Loucy (cell line): ENCODE results near the gene HEG1.
A peak's percentile ranks its signal among the peaks of the same experiment; 100 is the strongest.

Experiments used
- H2AFZ ChIP-seq: fragments of 200-600 bp; sonication (generic); 2 replicates; pipeline ENCODE4 v1.6.0; 2016; ENCODE audit warnings: antibody characterized with exemption, mild to moderate bottlenecking, low read length, moderate library complexity
- H3F3A ChIP-seq: fragments of 200-600 bp; 2 replicates; pipeline ENCODE4 v1.6.0; 2016; ENCODE audit warnings: antibody characterized with exemption, low read depth, mild to moderate bottlenecking
- H3K27me3 ChIP-seq: fragments of 200-600 bp; sonication (generic); 2 replicates; pipeline ENCODE4 v1.6.1; 2014; ENCODE audit warnings: low read length, mild to moderate bottlenecking; ENCODE audit not compliant: insufficient read depth, poor library complexity, severe bottlenecking
- H3K36me3 ChIP-seq: fragments of 200-600 bp; sonication (generic); 2 replicates; pipeline ENCODE4 v1.6.1; 2016; ENCODE audit warnings: low read length; ENCODE audit not compliant: insufficient read depth
- H3K4me1 ChIP-seq: fragments of 200-600 bp; sonication (generic); 2 replicates; pipeline ENCODE4 v1.5.1; 2014; ENCODE audit warnings: low read length, mild to moderate bottlenecking; ENCODE audit not compliant: insufficient read depth, poor library complexity, severe bottlenecking
- H3K4me2 ChIP-seq: fragments of 200-600 bp; sonication (generic); 2 replicates; pipeline ENCODE4 v1.6.0; 2014; ENCODE audit warnings: antibody characterized with exemption, low read length, low read depth, mild to moderate bottlenecking; ENCODE audit not compliant: poor library complexity, severe bottlenecking
- H3K4me3 ChIP-seq: fragments of 200-600 bp; sonication (generic); 2 replicates; pipeline ENCODE4 v1.5.1; 2014; ENCODE audit warnings: low read length, mild to moderate bottlenecking, mixed read lengths; ENCODE audit not compliant: poor library complexity, severe bottlenecking
- H3K79me2 ChIP-seq: fragments of 200-600 bp; sonication (generic); 2 replicates; pipeline ENCODE4 v1.6.1; 2014; ENCODE audit warnings: low read length; ENCODE audit not compliant: insufficient read depth
- H3K9ac ChIP-seq: fragments of 200-600 bp; sonication (generic); 2 replicates; pipeline ENCODE4 v1.6.0; 2014; ENCODE audit warnings: mild to moderate bottlenecking, low read depth, low read length, moderate library complexity; ENCODE audit not compliant: poor library complexity, severe bottlenecking
- H3K9me2 ChIP-seq: fragments of 200-600 bp; sonication (generic); replicated peaks from 2 replicates; pipeline ENCODE4 v1.6.1; 2016; ENCODE audit warnings: low read depth, low read length, mixed read lengths
- H3K9me3 ChIP-seq: fragments of 200-600 bp; sonication (generic); 2 replicates; pipeline ENCODE4 v1.6.1; 2014; ENCODE audit warnings: mild to moderate bottlenecking, antibody characterized with exemption, low read length, low read depth; ENCODE audit not compliant: insufficient read depth
- H4K20me1 ChIP-seq: fragments of 200-600 bp; sonication (generic); 2 replicates; pipeline ENCODE4 v1.6.0; 2014; ENCODE audit warnings: antibody characterized with exemption, low read length, mild to moderate bottlenecking; ENCODE audit not compliant: insufficient read depth, poor library complexity, severe bottlenecking
- EZH2phosphoT487 ChIP-seq: fragments of 200-600 bp; IDR thresholded peaks from 2 replicates; pipeline ENCODE4 v1.6.1; 2018; ENCODE audit warnings: antibody characterized with exemption, mild to moderate bottlenecking, moderate library complexity, borderline replicate concordance
- TF ChIP-seq, protein P1 (sequence below): fragments of 200-600 bp; sonication (generic); conservative IDR thresholded peaks from 2 replicates; pipeline ENCODE4 v1.5.1; 2014; ENCODE audit warnings: mild to moderate bottlenecking, antibody characterized with exemption, low read length

The HEG1 gene

DNA sequence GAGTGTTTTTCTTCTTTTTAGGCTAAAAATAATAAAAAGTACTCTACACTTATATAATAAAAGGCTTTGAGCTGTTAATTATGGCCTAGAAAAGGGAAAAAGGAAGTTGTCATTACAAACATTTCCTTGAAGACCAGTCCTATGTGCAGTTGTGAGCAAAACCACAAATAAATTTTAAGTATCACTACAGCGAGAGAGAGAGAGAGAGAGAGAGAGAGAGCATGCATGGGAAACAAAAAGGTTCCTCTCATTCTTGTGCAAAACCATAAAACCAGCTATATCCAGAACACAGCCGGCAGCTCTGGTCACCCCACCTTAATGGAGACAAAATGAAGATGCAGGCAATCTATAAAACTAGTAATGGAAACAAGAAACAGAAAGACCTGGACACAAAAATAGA, 33.6 kb downstream of the HEG1 start:
- peaks cover 13% of the 10 kb centered on the region for H3K4me1 ChIP-seq
- TF ChIP-seq, protein P1, sequence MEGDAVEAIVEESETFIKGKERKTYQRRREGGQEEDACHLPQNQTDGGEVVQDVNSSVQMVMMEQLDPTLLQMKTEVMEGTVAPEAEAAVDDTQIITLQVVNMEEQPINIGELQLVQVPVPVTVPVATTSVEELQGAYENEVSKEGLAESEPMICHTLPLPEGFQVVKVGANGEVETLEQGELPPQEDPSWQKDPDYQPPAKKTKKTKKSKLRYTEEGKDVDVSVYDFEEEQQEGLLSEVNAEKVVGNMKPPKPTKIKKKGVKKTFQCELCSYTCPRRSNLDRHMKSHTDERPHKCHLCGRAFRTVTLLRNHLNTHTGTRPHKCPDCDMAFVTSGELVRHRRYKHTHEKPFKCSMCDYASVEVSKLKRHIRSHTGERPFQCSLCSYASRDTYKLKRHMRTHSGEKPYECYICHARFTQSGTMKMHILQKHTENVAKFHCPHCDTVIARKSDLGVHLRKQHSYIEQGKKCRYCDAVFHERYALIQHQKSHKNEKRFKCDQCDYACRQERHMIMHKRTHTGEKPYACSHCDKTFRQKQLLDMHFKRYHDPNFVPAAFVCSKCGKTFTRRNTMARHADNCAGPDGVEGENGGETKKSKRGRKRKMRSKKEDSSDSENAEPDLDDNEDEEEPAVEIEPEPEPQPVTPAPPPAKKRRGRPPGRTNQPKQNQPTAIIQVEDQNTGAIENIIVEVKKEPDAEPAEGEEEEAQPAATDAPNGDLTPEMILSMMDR, result no peak
- TF ChIP-seq EZH2phosphoT487, result peak; percentile 79
- peaks cover 11% of the 10 kb centered on the region for H4K20me1 ChIP-seq
- no peaks in the 10 kb centered on the region for H3K27me3 ChIP-seq
- H3K4me3 ChIP-seq, result peak overlapping the region; percentile 26
- peak overlapping the region; percentile 54 for H3K4me2 ChIP-seq
- no peaks in the 10 kb centered on the region for H3F3A ChIP-seq
- H3K79me2 ChIP-seq, result no peaks in the 10 kb centered on the region
- H3K9me2 ChIP-seq, result no peaks in the 10 kb centered on the region
- H2AFZ ChIP-seq, result no peak overlapping the region
- H3K9ac ChIP-seq, result no peak overlapping the region
- H3K9me3 ChIP-seq, result no peaks in the 10 kb centered on the region
- H3K36me3 ChIP-seq, result peaks cover 42% of the 10 kb centered on the region

DNA sequence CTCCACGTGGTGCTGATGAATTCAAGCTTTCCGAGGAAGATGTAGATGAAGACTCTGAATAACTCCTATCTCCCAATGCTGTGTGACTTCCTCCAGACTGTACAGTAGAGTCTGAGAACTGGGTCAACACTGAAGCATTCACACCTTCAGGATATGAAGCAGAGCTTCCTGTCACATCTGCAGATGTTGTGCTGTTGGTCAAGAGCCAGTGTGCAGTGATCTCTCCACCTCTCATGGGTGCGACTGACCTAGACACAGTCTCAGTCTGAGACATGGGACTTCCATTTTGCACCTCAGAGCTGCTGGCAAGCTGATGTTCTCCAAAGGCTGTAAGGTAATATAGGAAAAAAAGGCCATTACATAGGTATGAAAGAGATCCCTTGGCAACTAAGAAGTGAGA, 36.5 kb downstream of the HEG1 start:
- H3K4me2 ChIP-seq, result no peak overlapping the region
- H3K27me3 ChIP-seq, result no peaks in the 10 kb centered on the region
- no peak overlapping the region for H2AFZ ChIP-seq
- peaks cover 11% of the 10 kb centered on the region for H4K20me1 ChIP-seq
- H3K4me3 ChIP-seq, result no peak overlapping the region
- no peaks in the 10 kb centered on the region for H3K9me3 ChIP-seq
- no peak overlapping the region for H3K9ac ChIP-seq
- TF ChIP-seq, protein P1, result no peak
- no peak for TF ChIP-seq EZH2phosphoT487
- H3F3A ChIP-seq, result no peaks in the 10 kb centered on the region
- H3K4me1 ChIP-seq, result peaks cover 13% of the 10 kb centered on the region
- peaks cover 41% of the 10 kb centered on the region for H3K36me3 ChIP-seq
- no peaks in the 10 kb centered on the region for H3K9me2 ChIP-seq
- no peaks in the 10 kb centered on the region for H3K79me2 ChIP-seq

DNA sequence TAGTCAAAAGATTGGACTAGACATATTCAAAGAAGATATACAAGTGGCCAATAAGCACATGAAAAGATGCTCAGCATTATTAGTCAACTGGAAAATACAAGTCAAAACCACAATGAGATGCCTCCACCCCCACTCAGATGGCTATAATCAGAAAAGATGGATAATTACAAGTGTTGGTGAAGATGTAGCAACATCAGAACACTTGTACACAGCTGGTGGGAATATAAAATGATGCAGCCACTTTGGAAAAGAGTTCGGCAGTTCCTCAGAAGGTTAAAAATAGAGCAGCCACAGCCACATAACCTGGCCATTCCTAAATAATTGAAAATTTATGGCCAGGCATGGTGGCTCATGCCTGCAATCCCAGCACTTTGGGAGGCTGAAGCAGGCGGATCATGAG, 38.4 kb downstream of the HEG1 start:
- Histone ChIP-seq H3F3A (no peaks in the 10 kb centered on the region), H4K20me1 (peaks cover 11% of the 10 kb centered on the region), H3K36me3 (peaks cover 60% of the 10 kb centered on the region), H3K4me3 (no peak overlapping the region), H3K9me2 (no peaks in the 10 kb centered on the region), H3K79me2 (no peaks in the 10 kb centered on the region), H2AFZ (no peak overlapping the region), H3K4me1 (peaks cover 9% of the 10 kb centered on the region), H3K9me3 (no peaks in the 10 kb centered on the region), H3K27me3 (no peaks in the 10 kb centered on the region), H3K4me2 (no peak overlapping the region), H3K9ac (no peak overlapping the region)
- no peak for TF ChIP-seq EZH2phosphoT487
- TF ChIP-seq, protein P1, result no peak
